ENCODE data around the gene KDM4B. TPM values are rescaled to one million over a fixed set of nuclear protein-coding genes. Genes with fewer than 3 reads are reported as not detected.

KDM4B gene
- polyA plus RNA-seq, 3 donors: 6.4 to 22.7 (median 12.7) TPM

GRCh38 chr19:5042556-5042955, 73.6 kb downstream of the KDM4B start:
- peaks cover 8% of the 10 kb centered on the region for H3K4me1 Mint-ChIP-seq
- Histone ChIP-seq H3K9ac (ENCODE audit: insufficient read depth, low read length, poor library complexity, severe bottlenecking) (no peak overlapping the region), H3K4me3 (replicated peaks in 1 of 3; ENCODE audit: low read depth in 2 of 3, low read length in 3 of 3) (no peak overlapping the region), H4K20me1 (ENCODE audit: insufficient read depth, low read length) (peaks cover 92% of the 10 kb centered on the region), H3K36me3 (replicated peaks in 1 of 2; ENCODE audit: control insufficient read depth in 1 of 2, insufficient read depth in 2 of 2, low read length in 2 of 2) (peaks cover 48 to 81% of the 10 kb centered on the region in 2 donors), H3K4me1 (ENCODE audit: control insufficient read depth in 1 of 2, insufficient read depth in 2 of 2, low read length in 2 of 2) (peaks cover 5 to 11% of the 10 kb centered on the region in 2 donors), H2AFZ (ENCODE audit: insufficient read depth, low read depth, low read length, poor library complexity, severe bottlenecking) (no peak overlapping the region), H3K27ac (ENCODE audit: low read depth in 1 of 2, low read length in 2 of 2) (no peak overlapping the region), H3K27me3 (ENCODE audit: control insufficient read depth in 2 of 2, insufficient read depth in 2 of 2, low read length in 2 of 2) (no peaks in the 10 kb centered on the region), H3K9me3 (replicated peaks in 1 of 2; ENCODE audit: control insufficient read depth in 1 of 2, insufficient read depth in 1 of 2, low read length in 2 of 2) (no peaks in the 10 kb centered on the region), H3K79me2 (ENCODE audit: insufficient read depth, low read length) (no peaks in the 10 kb centered on the region), H3K4me2 (replicated peaks; ENCODE audit: extremely low read depth, low read length, poor library complexity, severe bottlenecking) (no peak overlapping the region)
- H3K36me3 Mint-ChIP-seq: peaks cover 57 to 79% of the 10 kb centered on the region in 2 donors
- peak overlapping the region in 1 of 7 donors; percentile 68 for H3K27ac Mint-ChIP-seq
- 89% methylated on average over 14 of the region's 18 CpGs for WGBS (ENCODE audit: insufficient coverage)
- H3K4me3 Mint-ChIP-seq: no peak overlapping the region
- H3K27me3 Mint-ChIP-seq (ENCODE audit: low read depth in 3 of 3): peaks cover 0 to 3% (median 2%) of the 10 kb centered on the region in 3 donors
- no peak for TF ChIP-seq CTCF (IDR thresholded peaks at IDR 0.05)
- peaks cover 0 to 7% (median 0%) of the 10 kb centered on the region in 7 donors for H3K9me3 Mint-ChIP-seq
- intact Hi-C loops (cut with micrococcal nuclease): no loop called here
- DNase-seq: no peak

GRCh38 chr19:5045029-5045428, 76.1 kb downstream of the KDM4B start:
- H3K4me3 ChIP-seq (replicated peaks in 1 of 3; ENCODE audit: low read depth in 2 of 3, low read length in 3 of 3): no peak overlapping the region
- H3K4me2 ChIP-seq (replicated peaks; ENCODE audit: extremely low read depth, low read length, poor library complexity, severe bottlenecking): no peak overlapping the region
- peaks cover 92% of the 10 kb centered on the region for H4K20me1 ChIP-seq (ENCODE audit: insufficient read depth, low read length)
- H3K4me3 Mint-ChIP-seq: no peak overlapping the region
- 90% methylated on average over 7 of the region's 16 CpGs for WGBS (ENCODE audit: insufficient coverage)
- intact Hi-C loops (cut with micrococcal nuclease): no loop called here
- H3K27me3 Mint-ChIP-seq (ENCODE audit: low read depth in 3 of 3): peaks cover 0 to 3% (median 2%) of the 10 kb centered on the region in 3 donors
- H3K27me3 ChIP-seq (ENCODE audit: control insufficient read depth in 2 of 2, insufficient read depth in 2 of 2, low read length in 2 of 2): no peaks in the 10 kb centered on the region
- peaks cover 0 to 5% (median 0%) of the 10 kb centered on the region in 7 donors for H3K9me3 Mint-ChIP-seq
- TF ChIP-seq CTCF (IDR thresholded peaks at IDR 0.05): no peak
- H3K9ac ChIP-seq (ENCODE audit: insufficient read depth, low read length, poor library complexity, severe bottlenecking): no peak overlapping the region
- peaks cover 55 to 67% of the 10 kb centered on the region in 2 donors for H3K36me3 Mint-ChIP-seq
- H2AFZ ChIP-seq (ENCODE audit: insufficient read depth, low read depth, low read length, poor library complexity, severe bottlenecking): no peak overlapping the region
- H3K27ac Mint-ChIP-seq: peak overlapping the region in 1 of 7 donors; percentile 6
- no peaks in the 10 kb centered on the region for H3K9me3 ChIP-seq (replicated peaks in 1 of 2; ENCODE audit: control insufficient read depth in 1 of 2, insufficient read depth in 1 of 2, low read length in 2 of 2)
- peaks cover 58 to 76% of the 10 kb centered on the region in 2 donors for H3K36me3 ChIP-seq (replicated peaks in 1 of 2; ENCODE audit: control insufficient read depth in 1 of 2, insufficient read depth in 2 of 2, low read length in 2 of 2)
- H3K4me1 Mint-ChIP-seq: peaks cover 1% of the 10 kb centered on the region
- no peak overlapping the region for H3K27ac ChIP-seq (ENCODE audit: low read depth in 1 of 2, low read length in 2 of 2)
- DNase-seq: no peak
- H3K4me1 ChIP-seq (ENCODE audit: control insufficient read depth in 1 of 2, insufficient read depth in 2 of 2, low read length in 2 of 2): no peaks in the 10 kb centered on the region
- H3K79me2 ChIP-seq (ENCODE audit: insufficient read depth, low read length): no peaks in the 10 kb centered on the region

Data from CD14-positive monocyte (primary cell).